NCI-H1436 treated with DMSO at 0.1 percent for 48 hours (cell line): ENCODE results near the gene PSEN2.
"Not testable (repeated sequence)": the region's sequence is repeated elsewhere in the genome, so short reads cannot be mapped to it uniquely, and the experiment has no call there.

ENCODE experiments used
- DNase-seq: peaks from one replicate; lab custom pipeline; 2025; lab: John Stamatoyannopoulos, UW

Gene PSEN2

DNA sequence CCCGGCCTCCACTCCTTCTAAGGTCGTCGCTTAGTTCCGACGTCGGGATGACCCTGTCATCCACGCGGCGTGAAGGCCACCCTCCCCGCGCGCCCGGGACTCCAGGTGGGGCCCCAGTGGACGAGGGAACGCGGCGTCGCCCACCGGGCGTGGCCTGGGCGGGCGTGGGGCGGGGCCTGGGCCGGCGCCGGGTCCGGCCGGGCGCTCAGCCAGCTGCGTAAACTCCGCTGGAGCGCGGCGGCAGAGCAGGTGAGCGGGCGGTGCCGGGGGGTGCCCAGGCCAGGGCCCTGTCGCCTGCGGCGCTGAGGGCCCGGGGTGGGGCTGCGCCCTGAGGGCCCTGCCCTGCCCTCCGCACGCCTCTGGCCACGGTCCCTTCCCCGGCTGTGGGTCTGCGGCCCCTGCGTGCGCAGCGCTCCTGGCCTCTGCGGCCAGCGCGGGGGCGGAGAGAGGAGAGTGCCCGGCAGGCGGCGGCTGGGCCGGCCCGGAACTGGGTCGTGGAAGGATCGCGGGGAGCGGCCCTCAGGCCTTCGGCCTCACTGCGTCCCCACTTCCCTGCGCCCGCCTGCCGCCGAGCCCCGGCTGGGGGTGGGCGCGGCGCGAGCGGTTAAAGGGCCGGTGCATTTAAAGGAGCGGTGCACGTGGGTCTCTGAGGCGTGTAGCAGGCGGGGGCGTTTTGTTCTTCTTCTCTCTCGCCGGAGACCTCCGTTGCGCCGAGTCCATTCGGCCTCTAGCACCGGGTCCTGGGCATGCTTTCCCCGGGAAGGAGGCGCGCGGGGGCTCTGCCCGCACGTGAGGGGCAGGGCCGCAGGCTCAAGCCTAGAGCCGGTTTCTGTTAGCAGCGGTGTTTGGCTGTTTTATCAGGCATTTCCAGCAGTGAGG lies at the start of gene PSEN2:
PSEN2 (plus strand) TSS at position 216 of the 879 bp plus-strand sequence. CDS start 11,292 bp downstream, outside the sequence.
- no peak for DNase-seq

DNA sequence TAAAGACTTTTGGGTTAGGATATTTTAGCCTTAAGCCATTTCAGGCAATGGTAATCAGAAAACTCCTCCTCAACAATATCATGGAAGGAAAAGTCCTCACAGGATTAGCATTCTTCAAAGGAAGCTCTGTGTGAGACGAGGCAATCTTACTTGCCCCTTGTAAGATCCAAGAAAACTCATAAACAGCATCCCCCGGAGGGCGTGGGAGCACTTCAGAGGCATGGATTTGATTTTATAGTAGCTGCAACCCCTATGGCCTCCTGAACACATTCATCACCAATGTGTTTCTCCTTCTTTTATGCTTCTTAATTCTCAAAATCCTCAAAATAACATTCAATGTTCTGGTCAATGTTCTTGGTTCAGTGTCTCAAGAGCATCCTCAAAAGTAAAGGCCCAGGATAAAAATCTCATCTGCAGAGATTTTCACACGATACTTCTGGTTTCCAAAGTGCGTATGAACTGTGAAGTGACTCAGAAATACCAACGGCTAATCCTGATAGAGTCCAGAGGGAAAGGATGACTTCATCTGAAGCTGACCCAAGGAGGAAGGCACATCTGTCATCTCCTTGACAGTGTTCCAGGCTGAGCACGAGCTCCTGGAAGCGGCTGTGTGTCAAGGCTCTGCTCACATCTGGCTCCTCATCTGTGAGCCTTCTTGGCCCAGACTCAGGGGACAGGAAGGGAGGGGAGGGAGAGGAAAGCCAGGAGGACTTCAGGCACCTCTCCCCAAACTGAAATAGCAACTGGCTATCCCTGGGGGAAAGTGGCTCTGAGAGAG lies 49.3 kb upstream of the PSEN2 start:
- DNase-seq = no peak

DNA sequence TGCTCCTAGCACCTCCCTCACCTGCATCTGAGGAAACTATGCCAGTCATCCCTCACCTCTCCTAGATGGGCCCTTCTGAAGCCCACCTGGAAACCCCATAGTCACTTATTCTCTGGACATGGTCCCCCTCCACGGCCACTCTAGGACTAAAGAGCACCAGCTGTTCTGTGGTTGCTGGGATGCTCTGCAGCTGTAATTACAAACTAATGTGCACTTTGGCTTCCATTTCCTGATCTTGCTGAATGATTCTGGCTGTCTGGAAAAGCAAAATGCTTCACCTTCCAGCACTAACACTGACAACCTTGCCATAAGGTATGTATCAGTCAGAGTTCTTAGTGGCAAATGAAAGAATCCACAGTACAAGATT lies 48.7 kb upstream of the PSEN2 start:
- DNase-seq = no peak

DNA sequence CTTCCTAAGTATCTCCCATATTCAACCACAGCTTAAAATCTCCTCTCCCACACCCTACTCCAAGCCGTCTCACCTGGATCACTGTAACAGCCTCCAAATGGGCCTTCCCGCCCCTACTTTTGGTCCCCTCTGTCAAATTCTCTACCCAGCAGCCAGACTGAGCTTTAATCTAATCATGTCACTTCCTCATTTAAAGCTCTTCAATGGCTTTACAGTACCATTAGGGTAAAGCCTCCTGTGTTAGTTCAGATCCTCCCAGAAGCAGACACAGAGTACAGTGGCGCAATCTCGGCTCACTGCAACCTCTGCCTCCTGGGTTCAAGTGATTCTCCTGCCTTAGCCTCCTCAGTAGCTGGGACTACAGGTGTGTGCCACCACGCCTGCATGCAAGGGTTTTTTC lies 46.8 kb upstream of the PSEN2 start:
- DNase-seq = no peak

DNA sequence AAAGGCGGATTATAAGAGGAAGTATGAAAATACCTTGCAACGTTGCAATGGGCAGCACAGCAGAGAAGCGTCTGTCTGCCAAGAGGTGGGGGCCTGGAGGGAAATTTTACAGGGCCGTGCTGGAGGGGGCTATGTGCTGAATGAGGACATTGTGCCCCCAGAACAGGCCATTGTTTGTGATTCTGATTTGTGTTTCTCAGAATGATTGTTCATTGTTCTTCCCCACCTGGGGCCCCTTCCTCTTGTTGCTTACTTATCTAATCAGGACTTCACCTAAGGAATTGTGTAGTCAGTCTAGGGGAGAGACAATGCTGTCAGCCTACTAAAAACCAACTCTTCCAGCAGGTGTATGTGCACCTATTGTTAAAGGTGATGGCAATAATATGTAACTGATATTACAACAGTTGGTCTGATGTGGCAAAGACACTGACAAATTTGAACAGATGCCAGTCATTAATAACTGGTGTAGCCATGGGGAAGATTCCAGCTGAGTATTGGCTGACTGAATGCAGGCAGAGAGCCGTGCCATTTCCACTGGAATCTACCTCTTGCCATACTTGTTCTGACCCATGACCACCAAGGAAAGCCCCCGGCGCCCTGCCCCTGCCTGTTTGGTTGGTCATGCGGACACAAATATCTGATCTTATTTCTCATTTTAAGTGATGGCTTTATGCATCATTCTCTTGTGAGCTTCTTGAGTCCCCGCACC lies 45.2 kb upstream of the PSEN2 start:
- DNase-seq = no peak

DNA sequence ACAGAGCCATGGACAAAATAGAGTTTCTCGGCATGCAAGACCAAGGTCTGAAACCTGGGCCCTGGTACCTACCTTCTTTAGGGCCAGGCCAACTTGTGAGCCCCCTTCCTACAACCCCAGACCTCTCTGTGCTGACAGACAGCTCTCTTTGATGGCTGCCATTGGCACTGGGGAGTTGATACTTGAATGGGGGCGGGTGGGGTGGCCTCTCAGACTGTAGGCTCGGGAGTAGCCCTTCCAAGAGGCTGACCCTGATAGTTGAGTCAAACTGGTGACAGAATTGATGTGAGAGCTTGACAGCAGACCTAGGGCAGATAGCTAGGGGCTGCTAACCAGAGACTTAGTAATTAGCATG lies 44.7 kb upstream of the PSEN2 start:
- DNase-seq = no peak

DNA sequence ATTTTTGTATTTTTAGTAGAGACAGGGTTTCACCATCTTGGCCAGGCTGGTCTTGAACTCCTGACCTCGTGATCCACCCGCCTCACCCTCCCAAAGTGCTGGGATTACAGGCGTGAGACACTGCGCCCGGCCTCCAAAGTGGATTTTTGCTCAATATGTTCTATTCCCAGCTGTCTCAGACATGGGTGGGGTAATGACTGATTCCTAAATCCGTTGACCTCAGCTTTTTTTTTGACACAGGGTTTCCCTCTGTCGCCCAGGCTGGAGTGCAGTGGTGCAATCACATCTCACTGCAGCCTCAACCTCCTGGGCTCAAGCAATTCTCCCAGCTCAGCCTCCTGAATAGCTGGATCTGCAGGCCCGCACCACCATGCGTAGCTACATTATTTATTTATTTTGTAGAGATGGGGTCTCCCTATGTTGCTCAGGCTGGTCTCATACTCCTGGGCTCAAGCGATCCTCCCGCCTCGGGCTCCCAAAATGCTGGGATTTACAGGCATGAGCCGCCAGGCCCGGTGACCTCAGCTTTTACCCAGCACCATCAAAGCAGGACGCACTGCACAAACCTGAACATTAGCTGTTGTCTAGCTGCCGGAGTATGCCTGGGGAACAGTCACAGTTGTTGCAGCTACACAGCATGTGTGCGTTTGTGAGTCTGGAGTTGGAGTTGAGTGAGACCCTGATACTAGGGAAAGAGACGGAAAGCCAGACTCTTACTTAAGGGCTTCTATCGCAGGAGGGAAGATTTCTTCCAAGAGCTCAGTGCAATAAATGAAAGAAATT lies 43.7 kb upstream of the PSEN2 start:
- no peak for DNase-seq

DNA sequence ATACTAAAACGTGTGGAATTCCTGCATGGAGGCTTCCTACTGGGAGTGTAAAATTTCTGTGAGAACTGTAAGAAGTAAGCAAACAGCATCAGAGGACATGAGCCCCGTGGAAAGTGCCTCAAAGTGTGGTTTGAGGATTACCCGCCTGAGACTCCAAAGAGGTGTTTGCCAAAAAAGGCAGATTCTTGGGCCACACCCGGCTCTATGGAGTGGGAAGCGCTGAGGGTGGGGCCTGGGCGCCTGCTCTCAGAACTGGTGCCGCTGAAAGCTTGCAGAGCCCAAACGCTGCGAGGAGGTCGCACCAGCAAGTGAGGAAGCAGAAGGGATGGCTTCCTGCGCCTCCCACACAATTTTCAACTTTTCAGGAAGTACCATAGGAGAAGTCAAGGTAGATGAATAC lies 43.0 kb upstream of the PSEN2 start:
- no peak for DNase-seq

DNA sequence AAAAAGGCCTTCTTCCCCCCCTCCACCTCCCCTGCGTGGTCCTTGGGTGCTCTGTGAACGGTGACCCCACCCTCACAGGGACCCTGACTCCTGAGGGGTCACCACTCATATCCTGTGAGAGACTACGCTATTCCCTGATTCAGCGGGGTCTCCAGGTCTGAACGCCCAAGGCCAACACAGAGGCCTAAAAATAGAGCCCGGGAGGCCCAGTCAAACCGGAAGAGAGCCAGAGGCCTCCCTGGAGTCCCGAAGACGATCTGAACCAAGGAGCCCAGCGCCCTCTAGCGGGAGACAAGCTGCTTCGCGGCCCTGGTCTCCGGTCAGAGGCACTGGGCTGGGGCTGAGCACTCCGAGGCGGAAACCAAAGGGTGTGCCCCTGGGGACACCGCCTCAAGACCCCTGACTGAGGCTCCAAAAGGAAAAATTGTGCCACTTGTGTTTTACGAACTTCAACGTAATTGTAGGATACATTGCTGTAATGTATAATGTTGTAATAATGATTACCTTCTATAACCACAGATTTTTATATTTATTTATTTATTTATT lies 42.4 kb upstream of the PSEN2 start:
- peak; percentile 84 for DNase-seq

DNA sequence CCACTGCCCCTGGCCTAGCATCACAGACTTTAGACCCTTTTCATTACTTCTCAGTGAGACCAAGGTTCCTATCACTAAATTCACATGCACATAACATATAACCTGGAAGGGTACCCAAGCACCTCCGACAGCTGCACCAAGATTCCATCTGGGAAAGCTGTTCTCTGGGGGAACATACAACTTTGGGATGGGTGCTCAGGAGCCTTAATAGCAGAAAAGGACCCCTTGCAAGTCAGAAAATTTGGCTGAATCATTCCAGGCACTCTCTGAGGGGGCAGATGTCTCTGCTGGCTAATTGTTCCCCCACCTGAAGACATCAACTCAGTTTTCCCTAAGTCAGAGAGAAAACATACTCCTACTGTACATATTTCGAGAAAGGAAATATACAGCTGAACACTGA lies 41.3 kb upstream of the PSEN2 start:
- no peak for DNase-seq

DNA sequence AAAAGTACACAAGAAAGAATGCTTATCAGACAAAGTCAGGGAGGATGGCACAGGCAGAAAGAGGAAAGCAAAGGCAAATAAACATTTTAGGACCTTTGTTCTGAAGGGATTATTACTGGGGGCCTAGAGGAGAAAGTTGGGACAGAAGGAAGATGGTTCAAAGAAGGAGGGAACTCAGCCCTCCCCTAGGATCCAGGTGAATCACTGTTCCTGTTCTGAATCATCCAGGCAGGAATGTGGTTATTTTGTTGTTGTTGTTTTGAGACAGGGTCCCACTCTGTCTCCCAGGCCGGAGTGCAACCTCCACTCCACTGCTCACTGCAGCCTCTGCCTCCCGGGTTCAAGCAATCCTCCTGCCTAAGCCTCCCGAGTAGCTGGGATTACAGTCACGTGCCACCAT lies 38.5 kb upstream of the PSEN2 start:
- no peak for DNase-seq

DNA sequence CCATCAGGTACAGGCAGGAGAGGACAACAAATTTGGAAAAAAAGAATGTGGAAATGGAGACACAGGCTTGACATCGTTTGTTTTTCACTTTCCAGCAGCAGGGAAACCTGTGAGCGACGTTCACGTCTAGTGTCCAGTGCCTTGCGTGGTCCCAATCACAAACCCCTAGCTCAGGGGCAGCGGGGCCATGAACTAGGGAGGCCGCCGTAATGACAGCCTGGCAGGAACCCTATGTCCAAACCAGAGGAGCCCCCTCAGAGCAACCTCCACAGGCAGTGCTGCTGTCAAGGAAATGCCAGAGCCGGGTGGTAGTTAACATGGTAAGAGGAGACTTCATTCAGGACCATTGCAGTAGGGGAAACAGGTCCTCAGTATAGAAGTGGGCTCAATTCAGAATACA lies 37.8 kb upstream of the PSEN2 start:
- DNase-seq = no peak

DNA sequence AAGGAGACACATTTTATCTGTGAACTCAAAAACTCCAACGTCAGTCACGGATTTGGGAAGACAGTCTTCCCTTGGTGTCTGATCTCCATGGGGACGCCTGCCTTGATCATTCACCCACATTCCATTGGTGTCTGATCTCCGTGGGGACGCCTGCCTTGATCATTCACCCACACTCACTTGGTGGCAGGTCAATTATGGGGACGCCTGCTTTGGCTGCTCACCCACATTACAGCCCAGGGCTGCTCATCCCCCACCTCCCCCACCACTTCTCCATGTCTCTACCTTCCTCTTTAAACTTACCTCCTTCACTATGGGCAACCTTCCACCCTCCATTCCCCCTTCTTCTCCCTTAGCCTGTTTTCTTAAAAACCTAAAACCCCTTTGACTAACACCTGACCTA lies 36.2 kb upstream of the PSEN2 start:
- DNase-seq = not testable (repeated sequence)

DNA sequence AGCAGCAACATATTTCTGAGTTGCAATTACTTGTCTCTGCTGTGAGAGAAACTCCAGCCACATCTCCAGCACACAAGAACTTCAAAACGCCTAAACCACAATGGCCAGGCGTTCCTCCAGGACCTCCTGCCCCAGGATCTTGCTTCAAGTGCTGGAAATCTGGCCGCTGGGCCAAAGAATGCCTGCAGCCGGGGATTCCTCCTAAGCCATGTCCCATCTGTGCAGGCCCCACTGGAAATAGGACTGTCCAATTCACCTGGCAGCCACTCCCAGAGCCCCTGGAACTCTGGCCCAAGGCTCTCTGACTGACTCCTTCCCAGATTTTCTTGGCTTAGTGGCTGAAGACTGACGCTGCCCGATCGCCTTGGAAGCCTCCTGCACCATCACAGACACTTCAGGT lies 35.0 kb upstream of the PSEN2 start:
- DNase-seq = not testable (repeated sequence)

DNA sequence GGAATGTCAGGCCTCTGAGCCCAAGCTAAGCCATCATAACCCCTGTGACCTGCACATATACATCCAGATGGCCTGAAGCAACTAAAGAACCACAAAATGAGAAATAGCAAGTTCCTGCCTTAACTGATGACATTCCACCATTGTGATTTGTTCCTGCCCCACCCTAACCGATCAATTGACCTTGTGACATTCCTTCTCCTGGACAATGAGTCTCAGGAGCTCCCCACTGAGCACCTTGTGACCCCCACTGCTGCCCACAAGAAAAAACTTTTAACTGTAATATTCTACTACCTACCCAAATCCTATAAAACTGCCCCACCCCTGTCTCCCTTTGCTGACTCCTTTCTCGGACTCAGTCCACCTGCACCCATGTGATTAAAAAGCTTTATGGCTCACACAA lies 32.5 kb upstream of the PSEN2 start:
- DNase-seq = not testable (repeated sequence)

DNA sequence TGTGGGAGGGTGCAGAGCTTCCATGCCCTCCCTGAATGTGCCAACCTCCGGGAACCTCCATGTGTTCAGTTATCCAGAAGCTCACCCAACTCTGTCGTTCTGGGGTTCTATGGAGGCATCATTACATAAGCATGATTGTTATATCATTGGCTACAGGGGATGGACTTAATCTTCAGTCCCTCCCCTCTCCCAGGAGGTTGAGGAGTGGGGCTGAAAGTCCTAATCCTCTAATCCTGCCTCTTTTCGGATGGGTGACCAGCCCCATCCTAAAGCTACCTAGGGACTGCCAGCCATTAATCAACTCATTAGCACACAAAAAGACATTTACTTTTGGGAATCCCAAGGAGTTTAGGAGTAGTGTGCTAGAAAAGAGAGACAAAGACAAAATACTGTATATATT lies 32.0 kb upstream of the PSEN2 start:
- DNase-seq = no peak

DNA sequence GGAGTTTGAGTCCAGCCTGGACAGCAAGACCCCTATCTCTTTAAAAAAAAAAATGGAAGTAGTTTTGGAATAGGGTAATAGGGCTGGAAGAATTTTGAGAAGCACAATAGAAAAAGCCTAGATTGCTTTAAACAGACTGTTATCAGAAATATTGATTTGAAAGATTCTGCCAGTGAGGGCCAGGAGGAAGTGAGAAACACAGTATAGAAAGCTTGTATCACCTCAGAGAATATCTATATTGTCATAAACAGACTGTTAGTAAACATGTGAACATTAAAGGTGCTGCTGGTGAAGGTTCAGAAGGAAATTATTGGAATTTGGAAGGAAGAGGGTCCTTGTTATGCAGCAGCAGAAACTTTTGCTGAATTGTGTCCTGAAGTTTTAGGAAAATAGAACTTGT lies 24.8 kb upstream of the PSEN2 start:
- no peak for DNase-seq

DNA sequence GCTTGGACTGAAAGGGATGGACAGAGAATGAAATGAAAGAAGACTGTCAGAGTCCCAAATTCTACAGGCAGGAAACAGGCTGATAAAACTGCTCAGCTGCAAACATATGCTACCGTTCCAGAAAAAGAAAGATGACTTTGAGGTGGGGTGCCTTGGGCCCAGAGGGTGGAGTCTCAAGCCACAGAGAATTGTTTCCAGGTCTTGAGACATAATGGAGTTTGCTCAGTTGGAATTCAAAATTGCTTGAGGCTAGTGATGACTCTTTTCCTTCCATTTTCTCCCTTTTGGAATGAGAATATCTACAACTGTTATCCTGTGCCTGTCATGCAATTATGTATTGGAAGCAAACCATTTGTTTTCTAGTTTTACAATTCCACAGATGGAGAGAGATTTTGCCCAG lies 23.6 kb upstream of the PSEN2 start:
- no peak for DNase-seq

DNA sequence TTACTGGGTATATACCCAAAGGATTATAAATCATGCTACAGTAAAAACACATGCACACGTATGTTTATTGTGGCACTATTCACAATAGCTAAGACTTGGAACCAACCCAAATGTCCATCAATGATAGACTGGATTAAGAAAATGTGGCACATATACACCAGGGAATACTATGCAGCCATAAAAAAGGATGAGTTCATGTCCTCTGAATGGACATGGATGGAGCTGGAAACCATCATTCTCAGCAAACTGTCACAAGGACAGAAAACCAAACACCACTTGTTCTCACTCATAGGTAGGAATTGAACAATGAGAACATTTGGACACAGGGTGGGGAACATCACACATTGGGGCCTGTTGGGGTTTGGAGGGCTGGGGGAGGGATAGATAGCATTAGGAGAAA lies 15.9 kb upstream of the PSEN2 start:
- DNase-seq = not testable (repeated sequence)

DNA sequence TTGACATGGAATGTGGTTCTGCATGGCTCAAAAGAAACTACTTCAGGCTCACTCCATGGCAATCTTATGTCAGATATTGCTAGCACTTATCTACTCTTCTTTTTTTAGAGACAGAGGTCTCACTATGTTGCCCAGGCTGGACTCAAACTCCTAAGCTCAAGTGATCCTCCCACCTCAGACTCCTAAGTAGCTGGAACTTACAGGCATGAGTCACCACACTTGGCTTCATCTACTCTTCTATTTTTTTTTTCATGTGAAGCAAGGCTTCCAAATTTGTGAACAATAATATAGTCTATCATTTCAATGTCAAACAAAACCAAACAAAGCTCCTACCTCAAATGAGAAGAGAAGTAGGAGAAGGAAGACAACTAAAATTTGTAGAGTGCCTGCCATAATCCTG lies 7.5 kb upstream of the PSEN2 start:
- DNase-seq = no peak

DNA sequence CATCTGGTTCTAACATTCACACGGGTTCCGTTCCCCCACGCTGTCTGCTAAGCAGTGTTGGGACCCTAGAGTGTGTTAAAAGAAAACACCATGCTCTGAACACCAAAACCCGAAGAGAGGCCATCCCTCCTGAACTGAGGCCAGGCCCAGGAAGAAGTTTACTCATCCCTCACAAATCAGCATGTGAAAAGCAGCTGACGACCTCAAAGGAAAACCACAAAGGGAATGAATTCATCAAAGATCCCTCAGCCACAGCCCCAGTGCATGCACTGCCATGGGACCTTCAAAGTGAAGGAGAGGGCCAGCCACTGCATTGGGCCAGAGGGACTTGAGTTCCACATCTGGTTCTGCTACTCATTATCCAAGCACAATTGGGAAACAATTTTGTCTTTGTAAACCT lies 7.0 kb upstream of the PSEN2 start:
- no peak for DNase-seq

DNA sequence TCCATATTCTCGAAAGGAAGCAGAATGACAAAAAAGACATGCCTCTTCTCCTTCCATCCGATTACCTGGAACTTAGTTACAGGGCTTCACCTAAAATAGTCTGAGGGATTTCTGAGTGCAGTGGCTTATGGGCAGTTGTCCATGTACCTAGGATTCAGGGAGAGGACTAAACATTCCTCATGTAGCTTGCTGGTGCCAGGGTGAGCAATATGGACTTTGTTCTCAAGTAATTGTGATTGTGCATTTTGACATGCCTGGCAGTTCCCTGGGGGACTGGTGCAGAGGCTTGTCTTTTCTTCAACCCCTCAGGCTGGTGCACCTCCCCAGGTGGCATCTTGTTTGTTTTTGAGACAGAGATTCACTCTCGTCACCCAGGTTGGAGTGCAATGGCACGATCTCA lies 6.1 kb upstream of the PSEN2 start:
- DNase-seq = no peak
